ENCODE data around the gene CATSPER4.

DNA sequence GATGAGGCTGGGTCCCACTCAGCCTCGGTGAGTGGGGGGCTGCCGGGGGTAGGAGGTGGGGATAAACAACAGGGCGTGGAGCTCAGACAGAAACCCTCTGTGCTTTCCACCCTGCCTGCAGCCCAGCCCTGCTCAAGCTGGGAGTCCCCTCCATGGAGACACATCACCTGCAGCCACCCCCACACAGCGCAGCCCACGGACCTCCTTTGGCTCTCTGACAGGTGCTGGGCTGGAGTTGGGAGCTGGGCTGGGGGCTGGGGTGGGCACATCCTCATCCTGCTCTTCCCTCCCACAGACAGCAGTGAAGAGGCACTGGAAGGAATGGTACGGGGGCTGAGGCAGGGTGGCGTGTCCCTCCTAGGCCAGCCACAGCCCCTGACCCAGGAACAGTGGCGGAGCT lies 1.9 kb upstream of the CATSPER4 start:
- TF ChIP-seq, protein P1, sequence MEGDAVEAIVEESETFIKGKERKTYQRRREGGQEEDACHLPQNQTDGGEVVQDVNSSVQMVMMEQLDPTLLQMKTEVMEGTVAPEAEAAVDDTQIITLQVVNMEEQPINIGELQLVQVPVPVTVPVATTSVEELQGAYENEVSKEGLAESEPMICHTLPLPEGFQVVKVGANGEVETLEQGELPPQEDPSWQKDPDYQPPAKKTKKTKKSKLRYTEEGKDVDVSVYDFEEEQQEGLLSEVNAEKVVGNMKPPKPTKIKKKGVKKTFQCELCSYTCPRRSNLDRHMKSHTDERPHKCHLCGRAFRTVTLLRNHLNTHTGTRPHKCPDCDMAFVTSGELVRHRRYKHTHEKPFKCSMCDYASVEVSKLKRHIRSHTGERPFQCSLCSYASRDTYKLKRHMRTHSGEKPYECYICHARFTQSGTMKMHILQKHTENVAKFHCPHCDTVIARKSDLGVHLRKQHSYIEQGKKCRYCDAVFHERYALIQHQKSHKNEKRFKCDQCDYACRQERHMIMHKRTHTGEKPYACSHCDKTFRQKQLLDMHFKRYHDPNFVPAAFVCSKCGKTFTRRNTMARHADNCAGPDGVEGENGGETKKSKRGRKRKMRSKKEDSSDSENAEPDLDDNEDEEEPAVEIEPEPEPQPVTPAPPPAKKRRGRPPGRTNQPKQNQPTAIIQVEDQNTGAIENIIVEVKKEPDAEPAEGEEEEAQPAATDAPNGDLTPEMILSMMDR (IDR thresholded peaks at IDR 0.05): no peak
- TF ChIP-seq POLR2A (IDR thresholded peaks at IDR 0.05): no peak

All from testis (tissue), 2 donors.